Activated naive CD8-positive, alpha-beta T cell (primary cell): Measurements from ENCODE around the gene FAM180A.
"Not testable (repeated sequence)": the region's sequence is repeated elsewhere in the genome, so short reads cannot be mapped to it uniquely, and the experiment has no call there.

Experiments
- H3K27ac Mint-ChIP-seq: one replicate; pipeline ENCODE4 v1.8.0; 2021; ENCODE audit warnings: mixed read lengths
- H3K27me3 Mint-ChIP-seq: one replicate; pipeline ENCODE4 v1.8.0; 2021; ENCODE audit warnings: mixed read lengths
- H3K36me3 Mint-ChIP-seq: one replicate; pipeline ENCODE4 v1.8.0; 2021; ENCODE audit warnings: mixed read lengths
- H3K4me1 Mint-ChIP-seq: one replicate; pipeline ENCODE4 v1.8.0; 2021; ENCODE audit warnings: low read depth, mixed read lengths
- H3K4me3 Mint-ChIP-seq: one replicate; pipeline ENCODE4 v1.8.0; 2021; ENCODE audit warnings: mild to moderate bottlenecking, mixed read lengths
- H3K9me3 Mint-ChIP-seq: one replicate; pipeline ENCODE4 v1.8.0; 2021; ENCODE audit warnings: low read depth, mixed read lengths

Gene FAM180A

DNA sequence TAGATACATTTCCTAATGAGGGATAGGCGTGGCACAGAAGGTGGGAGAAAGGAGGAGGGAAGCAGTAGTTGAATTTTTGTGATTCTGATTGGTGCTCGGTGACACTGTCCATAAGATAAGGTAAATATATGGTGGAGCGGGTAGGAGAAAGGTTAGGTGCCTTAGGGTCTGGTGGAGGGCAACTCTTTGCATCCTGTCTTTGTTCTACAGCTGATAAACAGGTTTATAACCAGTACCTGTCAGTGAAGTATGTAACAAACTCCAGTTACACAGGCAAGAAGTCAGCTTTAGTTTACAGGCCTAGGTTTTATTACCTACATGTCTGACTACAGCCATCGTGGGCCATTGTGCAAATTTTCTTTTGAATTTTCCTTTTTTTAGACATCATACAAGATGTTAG lies 10.9 kb upstream of the FAM180A start:
- Mint-ChIP-seq H3K4me3 (no peak overlapping the region), H3K27ac (no peak overlapping the region), H3K36me3 (no peaks in the 10 kb centered on the region), H3K9me3 (no peaks in the 10 kb centered on the region), H3K27me3 (peaks cover 12% of the 10 kb centered on the region), H3K4me1 (no peaks in the 10 kb centered on the region)

GRCh38 chr7:135758531-135758932 lies 9.9 kb upstream of the FAM180A start:
- Mint-ChIP-seq H3K4me1 (no peaks in the 10 kb centered on the region), H3K9me3 (no peaks in the 10 kb centered on the region), H3K4me3 (no peak overlapping the region), H3K36me3 (no peaks in the 10 kb centered on the region), H3K27me3 (peaks cover 12% of the 10 kb centered on the region), H3K27ac (no peak overlapping the region)

DNA sequence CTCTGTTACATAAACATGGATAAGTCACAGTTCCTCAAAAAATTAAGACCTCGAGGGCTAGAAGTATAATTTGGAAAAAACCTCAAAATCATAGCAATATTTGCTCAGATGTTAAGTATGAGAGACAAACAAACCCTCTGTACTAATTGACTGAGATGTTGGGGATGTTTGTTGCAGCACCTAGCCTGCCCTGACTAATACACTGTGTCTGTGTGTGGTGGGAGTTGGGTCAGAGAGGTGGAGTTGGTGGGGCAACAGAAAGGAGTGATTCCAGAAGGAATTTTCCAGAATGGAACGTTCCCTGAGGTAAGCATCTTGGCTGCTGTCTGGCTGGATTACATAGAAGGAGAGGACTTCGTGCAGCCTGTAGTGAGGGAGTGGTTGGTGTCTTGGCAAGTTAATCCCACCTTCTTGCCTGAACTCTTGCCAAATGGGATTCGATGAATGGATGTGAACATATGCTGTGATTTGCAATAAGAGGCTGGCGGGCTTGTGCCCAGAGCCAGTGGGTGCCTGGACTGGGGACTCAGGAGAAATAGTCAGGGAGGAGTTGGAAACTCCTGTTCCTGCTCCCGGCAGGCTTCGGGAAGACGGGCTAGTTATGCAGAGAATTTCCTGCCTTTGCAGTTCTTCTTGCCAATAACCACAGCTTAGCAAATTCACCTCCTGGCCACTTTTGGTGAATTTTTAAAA lies 9.3 kb upstream of the FAM180A start:
- Mint-ChIP-seq H3K27me3 (peaks cover 11% of the 10 kb centered on the region), H3K4me1 (no peaks in the 10 kb centered on the region), H3K27ac (no peak overlapping the region), H3K36me3 (no peaks in the 10 kb centered on the region), H3K4me3 (no peak overlapping the region), H3K9me3 (no peaks in the 10 kb centered on the region)

- Mint-ChIP-seq H3K9me3 (no peaks in the 10 kb centered on the region), H3K36me3 (no peaks in the 10 kb centered on the region), H3K27me3 (peaks cover 11% of the 10 kb centered on the region), H3K27ac (no peak overlapping the region), H3K4me1 (no peaks in the 10 kb centered on the region), H3K4me3 (no peak overlapping the region)
These were observed 7.6 kb upstream of the FAM180A start for GRCh38 chr7:135756191-135756590.

DNA sequence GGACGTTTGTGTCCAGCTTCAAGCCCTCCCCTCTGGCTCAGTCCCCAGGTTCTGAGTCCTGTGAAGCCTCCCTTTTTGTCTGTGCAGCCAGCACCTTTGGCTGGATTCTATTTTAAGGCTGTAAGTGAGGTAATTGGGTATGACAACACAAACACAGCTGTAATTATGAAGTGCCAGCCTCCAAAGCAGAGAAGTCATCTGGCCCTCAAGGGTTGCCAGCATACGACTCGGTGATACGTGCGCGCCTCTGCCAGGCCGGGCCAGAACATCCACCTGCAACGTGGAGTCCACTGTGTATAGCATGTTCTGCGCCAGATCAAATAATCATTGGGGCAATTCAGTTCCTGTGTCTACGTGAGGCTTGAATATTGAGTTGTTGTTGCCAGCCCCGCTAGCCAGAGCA lies 6.7 kb upstream of the FAM180A start:
- H3K9me3 Mint-ChIP-seq, result no peaks in the 10 kb centered on the region
- H3K4me1 Mint-ChIP-seq, result no peaks in the 10 kb centered on the region
- H3K27me3 Mint-ChIP-seq, result peaks cover 9% of the 10 kb centered on the region
- no peak overlapping the region for H3K27ac Mint-ChIP-seq
- no peaks in the 10 kb centered on the region for H3K36me3 Mint-ChIP-seq
- H3K4me3 Mint-ChIP-seq, result no peak overlapping the region

DNA sequence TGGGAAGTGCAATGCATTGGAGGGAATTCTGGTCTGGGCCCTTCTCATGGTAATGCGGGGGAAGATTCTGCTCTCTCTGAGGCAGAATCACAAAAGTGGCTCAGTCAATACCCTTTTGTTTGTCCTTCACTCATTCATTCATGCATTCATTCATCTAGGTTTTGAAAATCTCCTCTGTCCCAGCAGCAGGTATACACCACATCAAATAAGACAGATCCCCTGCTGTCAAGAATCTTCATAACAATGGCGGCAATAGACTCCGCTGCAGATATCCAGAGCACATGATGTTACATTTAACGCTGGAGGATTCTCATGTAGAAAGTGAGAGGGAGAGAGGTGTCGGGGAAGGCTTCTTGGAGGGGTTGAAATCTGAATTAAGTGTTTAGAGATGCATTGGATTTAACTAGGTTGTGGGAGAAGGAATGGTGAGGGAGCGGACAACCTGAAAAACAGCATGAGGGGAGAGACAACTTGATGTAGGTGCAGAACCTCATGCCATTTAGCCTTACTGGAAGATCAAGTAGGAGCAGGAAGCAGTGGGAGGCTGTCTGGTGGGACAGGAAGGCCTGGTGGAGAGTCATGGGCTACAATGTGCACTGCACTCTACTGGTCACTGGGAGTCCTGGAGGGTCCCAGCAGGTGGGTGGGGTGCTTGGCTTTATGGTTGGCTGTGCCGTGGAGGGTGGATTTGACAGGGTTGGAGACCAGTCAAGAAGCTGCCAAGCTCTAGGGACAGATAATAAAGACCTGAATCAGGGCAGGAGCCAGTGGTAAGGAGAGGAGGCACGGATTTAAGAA lies 5.2 kb upstream of the FAM180A start:
- H3K9me3 Mint-ChIP-seq, result no peaks in the 10 kb centered on the region
- H3K4me1 Mint-ChIP-seq, result no peaks in the 10 kb centered on the region
- H3K36me3 Mint-ChIP-seq, result no peaks in the 10 kb centered on the region
- H3K4me3 Mint-ChIP-seq, result no peak overlapping the region
- peaks cover 8% of the 10 kb centered on the region for H3K27me3 Mint-ChIP-seq
- no peak overlapping the region for H3K27ac Mint-ChIP-seq

GRCh38 chr7:135747366-135747765 lies 1.2 kb downstream of the FAM180A start:
- H3K27me3 Mint-ChIP-seq, result peaks cover 2% of the 10 kb centered on the region
- H3K36me3 Mint-ChIP-seq, result no peaks in the 10 kb centered on the region
- no peaks in the 10 kb centered on the region for H3K9me3 Mint-ChIP-seq
- no peak overlapping the region for H3K27ac Mint-ChIP-seq
- H3K4me1 Mint-ChIP-seq, result no peaks in the 10 kb centered on the region
- H3K4me3 Mint-ChIP-seq, result no peak overlapping the region

DNA sequence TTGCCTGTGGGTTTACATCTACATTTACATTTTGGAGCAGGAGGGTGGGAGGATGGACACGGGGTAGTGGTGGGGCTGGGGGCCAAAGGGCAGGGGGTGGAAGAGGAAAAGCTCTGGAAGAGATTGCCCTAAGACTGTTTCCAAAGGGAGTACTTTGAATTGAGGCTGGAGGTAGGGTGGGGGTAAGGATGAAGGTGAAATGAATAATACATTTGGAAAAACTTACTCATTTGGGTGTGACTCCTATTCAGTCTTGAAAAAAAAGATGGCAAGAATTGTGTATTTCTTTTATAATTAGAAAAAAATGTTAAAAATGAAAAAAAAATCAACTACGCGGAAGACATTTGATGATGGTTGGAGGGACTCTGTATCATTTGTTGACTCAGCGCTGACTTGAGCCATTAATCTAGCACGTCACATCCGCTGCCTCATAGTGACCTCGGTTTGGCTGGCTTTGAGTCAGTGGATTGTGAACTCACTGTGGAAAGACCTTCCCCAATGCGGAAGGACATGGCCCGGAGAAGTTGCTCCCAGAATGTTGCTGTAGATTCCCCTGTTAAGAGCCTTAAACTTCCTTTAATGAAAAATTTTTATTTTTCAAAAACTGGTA lies 2.8 kb downstream of the FAM180A start:
- Mint-ChIP-seq H3K36me3 (no peaks in the 10 kb centered on the region), H3K27me3 (peaks cover 2% of the 10 kb centered on the region)

GRCh38 chr7:135744938-135745702 lies 3.5 kb downstream of the FAM180A start:
- Mint-ChIP-seq H3K4me3 (no peak overlapping the region), H3K27ac (no peak overlapping the region), H3K4me1 (no peaks in the 10 kb centered on the region), H3K27me3 (peaks cover 2% of the 10 kb centered on the region), H3K9me3 (no peaks in the 10 kb centered on the region), H3K36me3 (no peaks in the 10 kb centered on the region)

More for the DNA sequence above, 2.8 kb downstream of the FAM180A start:
- no peaks in the 10 kb centered on the region for H3K9me3 Mint-ChIP-seq
- no peaks in the 10 kb centered on the region for H3K4me1 Mint-ChIP-seq
- no peak overlapping the region for H3K4me3 Mint-ChIP-seq
- H3K27ac Mint-ChIP-seq, result no peak overlapping the region

DNA sequence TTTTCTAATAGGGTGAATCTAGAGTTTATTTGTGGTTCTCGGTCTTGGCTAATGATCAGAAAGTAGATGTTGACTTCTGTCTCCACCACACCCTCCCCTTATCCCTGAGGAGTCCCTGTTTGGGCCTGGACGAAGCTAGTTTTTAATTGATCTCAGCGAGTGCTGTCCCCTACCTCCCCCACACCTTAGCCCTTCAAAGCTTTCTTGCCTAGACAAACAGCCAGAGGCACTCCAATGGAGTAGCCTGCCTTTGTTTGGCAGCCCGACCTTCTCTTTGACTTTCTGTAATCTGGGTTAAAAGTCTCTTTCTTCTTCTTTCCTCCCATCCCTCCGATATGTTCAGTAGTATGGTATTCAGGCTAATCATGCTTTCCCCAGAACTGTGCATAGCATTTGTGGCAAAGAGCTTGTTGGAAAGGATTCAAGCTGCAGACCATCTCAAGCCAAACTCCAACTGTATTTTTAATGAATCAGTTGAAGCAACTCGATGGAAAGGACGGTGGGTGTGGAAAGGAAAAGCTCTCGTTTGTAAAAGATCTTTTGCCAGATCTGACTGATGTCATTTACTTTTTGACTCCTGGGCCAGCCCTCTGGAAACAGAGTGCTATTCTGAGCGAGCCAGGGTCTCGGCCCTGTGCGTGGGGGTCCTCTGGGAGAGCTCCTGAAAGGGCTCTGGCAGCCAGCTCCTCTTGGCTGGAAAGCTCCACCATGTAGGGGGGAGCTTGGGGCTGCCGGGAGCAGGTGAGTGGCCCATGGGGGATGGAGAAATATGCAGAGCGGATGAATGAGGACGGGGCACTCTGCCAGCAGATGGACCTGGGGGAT lies 4.5 kb downstream of the FAM180A start:
- Mint-ChIP-seq H3K4me1 (no peaks in the 10 kb centered on the region), H3K36me3 (no peaks in the 10 kb centered on the region), H3K27ac (no peak overlapping the region), H3K4me3 (no peak overlapping the region), H3K9me3 (no peaks in the 10 kb centered on the region), H3K27me3 (peaks cover 2% of the 10 kb centered on the region)

- no peaks in the 10 kb centered on the region for H3K4me1 Mint-ChIP-seq
- H3K9me3 Mint-ChIP-seq, result no peaks in the 10 kb centered on the region
- peaks cover 2% of the 10 kb centered on the region for H3K27me3 Mint-ChIP-seq
- no peaks in the 10 kb centered on the region for H3K36me3 Mint-ChIP-seq
- no peak overlapping the region for H3K27ac Mint-ChIP-seq
- H3K4me3 Mint-ChIP-seq, result no peak overlapping the region
These were observed 6.2 kb downstream of the FAM180A start for GRCh38 chr7:135742371-135742770.

- no peak overlapping the region for H3K27ac Mint-ChIP-seq
- H3K36me3 Mint-ChIP-seq, result no peaks in the 10 kb centered on the region
- H3K27me3 Mint-ChIP-seq, result peaks cover 2% of the 10 kb centered on the region
- H3K4me1 Mint-ChIP-seq, result no peaks in the 10 kb centered on the region
- no peaks in the 10 kb centered on the region for H3K9me3 Mint-ChIP-seq
- H3K4me3 Mint-ChIP-seq, result no peak overlapping the region
These were observed 6.7 kb downstream of the FAM180A start for GRCh38 chr7:135741905-135742304.

DNA sequence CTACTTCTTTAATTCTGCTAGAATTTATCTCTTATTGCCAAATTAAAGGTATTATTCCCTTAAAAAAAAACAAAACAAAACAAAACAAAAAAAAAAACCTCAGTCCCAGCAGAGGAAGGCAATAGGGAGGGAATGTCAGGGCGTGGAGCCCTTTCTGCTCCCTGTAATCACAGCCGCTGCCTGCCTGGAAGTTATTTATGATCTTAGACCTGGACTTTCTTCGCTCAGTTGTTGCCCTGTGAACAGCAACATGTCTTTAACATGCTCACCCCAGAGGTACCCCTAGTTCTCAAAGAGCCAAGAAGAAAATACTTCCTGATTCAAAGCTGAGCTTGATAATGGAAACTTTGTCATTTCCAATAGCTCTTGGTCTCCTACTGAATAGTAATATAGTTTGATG lies 7.7 kb downstream of the FAM180A start:
- Mint-ChIP-seq H3K4me3 (no peak overlapping the region), H3K4me1 (no peaks in the 10 kb centered on the region), H3K36me3 (no peaks in the 10 kb centered on the region), H3K27ac (no peak overlapping the region), H3K9me3 (no peaks in the 10 kb centered on the region), H3K27me3 (peaks cover 2% of the 10 kb centered on the region)

GRCh38 chr7:135737306-135737647 lies 11.3 kb downstream of the FAM180A start:
- H3K36me3 Mint-ChIP-seq, H3K4me3 Mint-ChIP-seq, H3K27ac Mint-ChIP-seq, H3K4me1 Mint-ChIP-seq, H3K27me3 Mint-ChIP-seq, H3K9me3 Mint-ChIP-seq: not testable (repeated sequence)
